ENCODE results near the gene AMOT. TPM values are rescaled to one million over a fixed set of nuclear protein-coding genes. Genes with fewer than 3 reads are reported as not detected.

AMOT gene
- total and polyA plus RNA-seq, 11 donors = 0.61 to 10.5 (median 6.0) TPM

GRCh38 chrX:112849016-112849415, 8.4 kb upstream of the AMOT start:
- ATAC-seq (peak in 2 of 4 donors; percentile 42 to 44), DNase-seq (peak in 2 of 5 donors; percentile 16 to 33)
- intact Hi-C loops (cut with DNase I) = no loop called here
- Histone ChIP-seq H3K27ac (no peak overlapping the region), H3K4me1 (peaks cover 0 to 16% (median 0%) of the 10 kb centered on the region in 12 donors), H3K36me3 (no peaks in the 10 kb centered on the region), H3K4me3 (no peak overlapping the region), H3K9me3 (no peaks in the 10 kb centered on the region), H3K27me3 (peaks cover 0 to 17% (median 0%) of the 10 kb centered on the region in 9 donors)
- TF ChIP-seq CTCF (IDR thresholded peaks at IDR 0.05) (no peak), POLR2A (IDR thresholded peaks at IDR 0.05) (no peak)

DNA sequence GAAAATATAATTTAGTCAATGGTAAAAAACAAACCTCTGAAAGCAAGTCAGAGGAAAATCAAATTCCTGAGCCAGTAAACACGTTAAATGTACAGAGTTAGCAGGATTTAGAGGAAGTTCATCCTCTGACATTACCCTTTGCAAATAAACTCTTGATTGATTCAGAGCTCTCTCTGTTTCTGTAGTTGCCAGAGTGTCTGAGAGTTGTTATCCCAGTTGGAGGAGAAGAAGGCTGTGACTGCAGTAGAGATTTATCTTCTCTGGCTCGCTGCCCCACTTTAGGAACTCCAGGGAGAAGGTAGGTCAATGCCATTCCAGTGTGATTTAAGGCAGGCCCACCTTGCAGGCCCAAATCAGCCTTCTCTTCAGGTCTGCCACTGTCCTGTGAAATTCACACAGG, 6.2 kb upstream of the AMOT start:
- Histone ChIP-seq H3K27me3 (peaks cover 0 to 18% (median 0%) of the 10 kb centered on the region in 9 donors), H3K27ac (peak overlapping the region in 1 of 12 donors; percentile 9), H3K4me1 (peaks cover 0 to 16% (median 0%) of the 10 kb centered on the region in 12 donors), H3K36me3 (no peaks in the 10 kb centered on the region), H3K9me3 (no peaks in the 10 kb centered on the region), H3K4me3 (no peak overlapping the region)
- WGBS, 4 donors = 41 to 65% (median 55%) methylated on average over 2 of the region's 2 CpGs
- no peak for DNase-seq
- no peak for ATAC-seq
- no peak for TF ChIP-seq CTCF (IDR thresholded peaks at IDR 0.05)
- no peak for TF ChIP-seq POLR2A (IDR thresholded peaks at IDR 0.05)
- intact Hi-C loops (cut with DNase I) = no loop called here

DNA sequence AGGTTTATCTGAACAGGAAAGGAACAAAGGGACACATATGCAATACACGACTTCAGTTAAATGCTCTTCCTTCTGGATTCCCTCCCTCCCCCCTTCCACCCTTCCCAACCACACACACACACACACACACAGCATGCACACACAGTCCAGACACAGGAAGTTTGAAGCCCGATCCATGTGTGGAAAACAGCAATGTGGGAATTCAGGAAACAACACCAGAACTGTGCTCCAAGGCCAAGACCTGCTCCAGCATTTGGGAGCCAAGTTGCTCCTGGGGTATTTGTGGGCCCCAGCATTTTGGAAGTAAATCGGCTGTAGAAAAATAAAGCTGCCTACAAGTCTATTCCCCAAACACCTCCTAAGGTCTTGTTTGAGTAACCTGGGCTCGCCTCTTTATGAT, 5.6 kb upstream of the AMOT start:
- no peak for ATAC-seq
- peak in 3 of 5 donors; percentile 22 to 25 (median 24) for DNase-seq

GRCh38 chrX:112844250-112844649, 3.6 kb upstream of the AMOT start:
- Histone ChIP-seq H3K4me1 (peaks cover 0 to 11% (median 0%) of the 10 kb centered on the region in 12 donors), H3K9me3 (no peaks in the 10 kb centered on the region), H3K27me3 (peaks cover 0 to 29% (median 0%) of the 10 kb centered on the region in 9 donors), H3K36me3 (no peaks in the 10 kb centered on the region), H3K4me3 (no peak overlapping the region), H3K27ac (no peak overlapping the region)
- TF ChIP-seq CTCF (IDR thresholded peaks at IDR 0.05) = no peak
- TF ChIP-seq POLR2A (IDR thresholded peaks at IDR 0.05) = no peak
- DNase-seq (no peak), ATAC-seq (no peak)
- 65 to 83% (median 77%) methylated on average over 6 of the region's 6 CpGs for WGBS, 4 donors
- intact Hi-C loops (cut with DNase I) = no loop called here

More for the DNA sequence above, 5.6 kb upstream of the AMOT start:
- H3K9me3 ChIP-seq = no peaks in the 10 kb centered on the region
- peak overlapping the region in 1 of 12 donors; percentile 24 for H3K27ac ChIP-seq
- no peak for TF ChIP-seq POLR2A (IDR thresholded peaks at IDR 0.05)
- TF ChIP-seq CTCF (IDR thresholded peaks at IDR 0.05) = no peak
- intact Hi-C loops (cut with DNase I) = no loop called here
- no peaks in the 10 kb centered on the region for H3K36me3 ChIP-seq
- H3K27me3 ChIP-seq = peaks cover 0 to 18% (median 0%) of the 10 kb centered on the region in 9 donors
- H3K4me3 ChIP-seq = no peak overlapping the region
- WGBS, 4 donors = 34 to 51% (median 43%) methylated on average over 4 of the region's 4 CpGs
- peaks cover 0 to 12% (median 0%) of the 10 kb centered on the region in 12 donors for H3K4me1 ChIP-seq
